IMR-90 (cell line): ENCODE data around the gene RPP30.
A peak's percentile ranks its signal among the peaks of the same experiment; 100 is the strongest.

Experiments
- BHLHE40 ChIP-seq: fragments of 150-350 bp; IDR thresholded peaks from 2 replicates; pipeline ENCODE4 v1.6.1; 2016; ENCODE audit warnings: mild to moderate bottlenecking, low read depth, low read length
- CTCF ChIP-seq: conservative IDR thresholded peaks from 2 replicates; pipeline ENCODE4 v1.5.1; 2012; ENCODE audit warnings: mild to moderate bottlenecking, low read depth, low read length, improper control_type of control experiment
- ELK1 ChIP-seq: fragments of 150-350 bp; IDR thresholded peaks from 2 replicates; pipeline ENCODE4 v1.6.1; 2016; ENCODE audit warnings: low read depth, mild to moderate bottlenecking, low read length, moderate library complexity, borderline replicate concordance
- POLR2A ChIP-seq: IDR thresholded peaks from 2 replicates; pipeline ENCODE4 v1.6.1; 2012; ENCODE audit warnings: mild to moderate bottlenecking, low read depth, low read length
- RAD21 ChIP-seq: IDR thresholded peaks from 2 replicates; pipeline ENCODE4 v1.6.1; 2012; ENCODE audit warnings: low read length, improper control_type of control experiment
- USF2 ChIP-seq: fragments of 150-350 bp; IDR thresholded peaks from 2 replicates; pipeline ENCODE4 v1.6.1; 2017; ENCODE audit warnings: mild to moderate bottlenecking, antibody characterized with exemption, low read length, low read depth

GRCh38 chr10:90857635-90858460 lies 13.9 kb upstream of the RPP30 start, which contains the start of gene HTR7:
- TF ChIP-seq POLR2A, result no peak
- peak; percentile 49 for TF ChIP-seq CTCF
- no peak for TF ChIP-seq RAD21
- no peak for TF ChIP-seq BHLHE40
- TF ChIP-seq ELK1, result no peak
- TF ChIP-seq USF2, result no peak
